GM12878 (cell line): Measurements from ENCODE around the gene MYO7A. TPM values are rescaled to one million over a fixed set of nuclear protein-coding genes. Genes with fewer than 3 reads are reported as not detected.

Experiments
- ATAC-seq: fragments of 200-7000 bp; cut with Tn5 transposase; 3 replicates; pipeline ENCODE4 v1.9.1; 2020; ENCODE audit warnings: mild to moderate bottlenecking, moderate library complexity
- BruUV-seq: library from RNA; stranded (reverse); fragments of 400-500 nt; replicated peaks from 2 replicates; lab custom pipeline; 2021; lab: Mats Ljungman, UMichigan
- CTCF ChIA-PET: fragments of 300-600 bp; sonication (Branson Sonifier 250); formaldehyde crosslinking; extraction: SDS; loops from one replicate; lab custom pipeline; 2021; ENCODE audit warnings: inconsistent platforms; lab: Yijun Ruan, JAX
- POLR2A ChIA-PET: fragments of 350-600 bp; formaldehyde crosslinking; extraction: SDS; loops from one replicate; lab custom pipeline; 2021; ENCODE audit warnings: inconsistent platforms; lab: Charles Lee
- RAD21 ChIA-PET: fragments of 300-600 bp; sonication (Branson Sonifier 250); formaldehyde crosslinking; loops from one replicate; lab custom pipeline; 2023; ENCODE audit warnings: antibody characterized with exemption; ENCODE audit not compliant: unreplicated experiment; lab: Charles Lee
- SMC1A ChIA-PET: fragments of 300-600 bp; sonication (Branson Sonifier 250); formaldehyde crosslinking; loops from one replicate; lab custom pipeline; 2023; ENCODE audit not compliant: unreplicated experiment, uncharacterized antibody; lab: Charles Lee
- DNase-seq: peaks from one replicate; pipeline ENCODE4 v3.0.0-alpha.2; 2011; ENCODE audit warnings: low read depth, low spot score
- FAIRE-seq: peaks from 3 replicates; lab custom pipeline; 2011; peaks lifted over from hg19 to GRCh38; lab: Jason Lieb, UNC
- H2AFZ ChIP-seq: 2 replicates; pipeline ENCODE4 v1.6.0; 2011; ENCODE audit warnings: low read depth, low read length, control low read depth; ENCODE audit not compliant: control insufficient read depth
- H3K27ac ChIP-seq: 2 replicates; pipeline ENCODE4 v1.5.1; 2011; ENCODE audit warnings: control low read depth; ENCODE audit not compliant: control insufficient read depth, insufficient read depth
- H3K27me3 ChIP-seq, 2 experiments: replicated peaks in 1 of 2; 2 replicates each; pipeline versions ENCODE4 v1.6.0 to v1.6.1; 2011; ENCODE audit warnings: low read length in 1 of 2; ENCODE audit not compliant: control insufficient read depth in 2 of 2, insufficient read depth in 2 of 2
- H3K36me3 ChIP-seq, 2 experiments: 2 replicates each; pipeline ENCODE4 v1.5.1; 2011; ENCODE audit warnings: low read length in 1 of 2; ENCODE audit not compliant: control insufficient read depth in 2 of 2, insufficient read depth in 2 of 2
- H3K4me1 ChIP-seq: 2 replicates; pipeline ENCODE4 v1.6.1; 2011; ENCODE audit warnings: mild to moderate bottlenecking, low read length, moderate library complexity, mixed read lengths; ENCODE audit not compliant: control insufficient read depth, insufficient read depth
- H3K4me2 ChIP-seq: 2 replicates; pipeline ENCODE4 v1.6.0; 2011; ENCODE audit warnings: control low read depth; ENCODE audit not compliant: control insufficient read depth, insufficient read depth
- H3K4me3 ChIP-seq: fragments of 200-600 bp; sonication (generic); 2 replicates; pipeline ENCODE4 v1.5.1; 2016
- H3K79me2 ChIP-seq: 2 replicates; pipeline ENCODE4 v1.6.0; 2011; ENCODE audit warnings: low read length; ENCODE audit not compliant: control insufficient read depth, insufficient read depth
- H3K9ac ChIP-seq: 2 replicates; pipeline ENCODE4 v1.8.0; 2011; ENCODE audit warnings: low read length, control low read depth, mixed read lengths; ENCODE audit not compliant: control insufficient read depth, insufficient read depth
- H3K9me3 ChIP-seq: replicated peaks from 3 replicates; pipeline ENCODE4 v1.5.1; 2011; ENCODE audit warnings: mild to moderate bottlenecking, low read length; ENCODE audit not compliant: control insufficient read depth, insufficient read depth
- H4K20me1 ChIP-seq: 2 replicates; pipeline ENCODE4 v1.6.0; 2011; ENCODE audit not compliant: control insufficient read depth, insufficient read depth
- BACH1 ChIP-seq: fragments of 450-650 bp; IDR thresholded peaks from 2 replicates; pipeline ENCODE4 v1.6.1; 2017; ENCODE audit warnings: mild to moderate bottlenecking, borderline replicate concordance
- BRCA1 ChIP-seq: IDR thresholded peaks from 2 replicates; pipeline ENCODE4 v1.6.1; 2011; ENCODE audit warnings: low read depth, low read length, improper control_type of control experiment
- DPF2 ChIP-seq: fragments of 450-650 bp; IDR thresholded peaks from 2 replicates; pipeline ENCODE4 v1.6.1; 2017; ENCODE audit warnings: mild to moderate bottlenecking
- ESRRA ChIP-seq: IDR thresholded peaks from 2 replicates; pipeline ENCODE4 v1.6.1; 2012; ENCODE audit warnings: mild to moderate bottlenecking, low read length, improper control_type of control experiment
- EZH2 ChIP-seq: IDR thresholded peaks from 2 replicates; pipeline ENCODE4 v1.6.1; 2012; ENCODE audit warnings: low read depth, mild to moderate bottlenecking, control low read depth, inconsistent platforms, low read length, borderline replicate concordance; ENCODE audit not compliant: control insufficient read depth
- GATAD2B ChIP-seq: fragments of 450-650 bp; conservative IDR thresholded peaks from 2 replicates; pipeline ENCODE4 v1.6.1; 2017; ENCODE audit warnings: low read depth, mild to moderate bottlenecking, moderate library complexity
- MTA3 ChIP-seq: IDR thresholded peaks from 2 replicates; pipeline ENCODE4 v1.6.1; 2012; ENCODE audit warnings: low read length, inconsistent platforms, borderline replicate concordance
- STAT3 ChIP-seq: IDR thresholded peaks from 2 replicates; pipeline ENCODE4 v1.6.1; 2011; ENCODE audit warnings: low read depth, low read length, improper control_type of control experiment
- YBX1 ChIP-seq: fragments of 450-650 bp; IDR thresholded peaks from 2 replicates; pipeline ENCODE4 v1.6.1; 2016; ENCODE audit warnings: antibody characterized with exemption
- ZNF217 ChIP-seq: fragments of 450-650 bp; IDR thresholded peaks from 2 replicates; pipeline ENCODE4 v1.6.1; 2017; ENCODE audit warnings: antibody characterized with exemption, mild to moderate bottlenecking
- WGBS: methylation state at CpG from one replicate; pipeline ENCODE4 v1.1.6; 2016; ENCODE audit warnings: low lambda C conversion rate; ENCODE audit not compliant: insufficient replicate concordance, insufficient coverage; ENCODE audit errors: missing lambda C conversion rate; 5-methylcytosine and 5-hydroxymethylcytosine counted together
- in situ Hi-C: fragments of 300-500 bp; cut with MboI; formaldehyde crosslinking; loops from 9 replicates; pipeline ENCODE4 v1.14.3; 2018; ENCODE audit warnings: mixed read lengths
- intact Hi-C: fragments of 100-400 bp; cut with micrococcal nuclease; formaldehyde crosslinking; loops from one replicate; pipeline ENCODE4 v1.14.2; 2022; ENCODE audit not compliant: unreplicated experiment
- polyA plus RNA-seq, 11 experiments: library from polyadenylated mRNA; depleted of rRNA in 4 of 11; unstranded in 6 of 11; stranded (reverse) in 5 of 11; fragments of >200 nt; fragmentation: Nextera tagmentation in 4 of 11; fragmentation: Illumina TruSeq in 1 of 11; extraction: Ambion mirVana in 4 of 11; extraction: Trizol in 1 of 11; gene quantifications; 1 replicate in 1 of 11; 2 replicates in 10 of 11; pipeline versions ENCODE4 v1.2.1 to v1.2.3, GENCODE V29; 2011 to 2016; ENCODE audit warnings: inconsistent platforms in 2 of 11, missing spikeins in 2 of 11, low read depth in 1 of 11
- total RNA-seq, 4 experiments: library from RNA; depleted of rRNA in 3 of 4; stranded (reverse); fragments of >200 nt in 3 of 4; fragmentation: Illumina TruSeq in 1 of 4; extraction: Trizol in 1 of 4; gene quantifications; 2 replicates each; pipeline versions ENCODE4 v1.2.1 to v1.2.3, GENCODE V29; 2013 to 2021
- TF ChIP-seq, protein P1 (sequence below): fragments of 450-650 bp; IDR thresholded peaks from 2 replicates; pipeline ENCODE4 v1.6.1; 2017; ENCODE audit warnings: mild to moderate bottlenecking, moderate library complexity

The MYO7A gene
- total and polyA plus RNA-seq, 10 of the 15 experiments (the other 5 are each of a cell fraction or from before 2014, with no cell fraction given): 0.01 to 0.21 (median 0.04) TPM; not detected in 6

GRCh38 chr11:77154381-77155081 is 26.5 kb downstream of the MYO7A start:
- TF ChIP-seq BACH1 (no peak), ZNF217 (no peak), ESRRA (no peak), MTA3 (no peak), EZH2 (no peak), GATAD2B (no peak), DPF2 (no peak), YBX1 (no peak), STAT3 (no peak), BRCA1 (no peak)
- TF ChIP-seq, protein P1, sequence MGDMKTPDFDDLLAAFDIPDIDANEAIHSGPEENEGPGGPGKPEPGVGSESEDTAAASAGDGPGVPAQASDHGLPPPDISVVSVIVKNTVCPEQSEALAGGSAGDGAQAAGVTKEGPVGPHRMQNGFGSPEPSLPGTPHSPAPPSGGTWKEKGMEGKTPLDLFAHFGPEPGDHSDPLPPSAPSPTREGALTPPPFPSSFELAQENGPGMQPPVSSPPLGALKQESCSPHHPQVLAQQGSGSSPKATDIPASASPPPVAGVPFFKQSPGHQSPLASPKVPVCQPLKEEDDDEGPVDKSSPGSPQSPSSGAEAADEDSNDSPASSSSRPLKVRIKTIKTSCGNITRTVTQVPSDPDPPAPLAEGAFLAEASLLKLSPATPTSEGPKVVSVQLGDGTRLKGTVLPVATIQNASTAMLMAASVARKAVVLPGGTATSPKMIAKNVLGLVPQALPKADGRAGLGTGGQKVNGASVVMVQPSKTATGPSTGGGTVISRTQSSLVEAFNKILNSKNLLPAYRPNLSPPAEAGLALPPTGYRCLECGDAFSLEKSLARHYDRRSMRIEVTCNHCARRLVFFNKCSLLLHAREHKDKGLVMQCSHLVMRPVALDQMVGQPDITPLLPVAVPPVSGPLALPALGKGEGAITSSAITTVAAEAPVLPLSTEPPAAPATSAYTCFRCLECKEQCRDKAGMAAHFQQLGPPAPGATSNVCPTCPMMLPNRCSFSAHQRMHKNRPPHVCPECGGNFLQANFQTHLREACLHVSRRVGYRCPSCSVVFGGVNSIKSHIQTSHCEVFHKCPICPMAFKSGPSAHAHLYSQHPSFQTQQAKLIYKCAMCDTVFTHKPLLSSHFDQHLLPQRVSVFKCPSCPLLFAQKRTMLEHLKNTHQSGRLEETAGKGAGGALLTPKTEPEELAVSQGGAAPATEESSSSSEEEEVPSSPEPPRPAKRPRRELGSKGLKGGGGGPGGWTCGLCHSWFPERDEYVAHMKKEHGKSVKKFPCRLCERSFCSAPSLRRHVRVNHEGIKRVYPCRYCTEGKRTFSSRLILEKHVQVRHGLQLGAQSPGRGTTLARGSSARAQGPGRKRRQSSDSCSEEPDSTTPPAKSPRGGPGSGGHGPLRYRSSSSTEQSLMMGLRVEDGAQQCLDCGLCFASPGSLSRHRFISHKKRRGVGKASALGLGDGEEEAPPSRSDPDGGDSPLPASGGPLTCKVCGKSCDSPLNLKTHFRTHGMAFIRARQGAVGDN: no peak
- H4K20me1 ChIP-seq: no peaks in the 10 kb centered on the region
- H3K4me3 ChIP-seq: no peak overlapping the region
- CTCF ChIA-PET: interaction anchor here (0.6 kb wide), 1 partner anchor 33 kb away, joined by 3 read pairs; no protein-coding TSS in a partner anchor
- H3K79me2 ChIP-seq: no peaks in the 10 kb centered on the region
- no peaks in the 10 kb centered on the region for H3K9me3 ChIP-seq
- POLR2A ChIA-PET: no interaction called here
- H3K27me3 ChIP-seq: peaks cover 0 to 2% of the 10 kb centered on the region in 2 experiments; a peak in 1 of 4 replicates
- RAD21 ChIA-PET: no interaction called here
- no peak overlapping the region for H3K9ac ChIP-seq
- no peak for DNase-seq
- H3K36me3 ChIP-seq: no peaks in the 10 kb centered on the region
- BruUV-seq: no TSS peak
- H3K27ac ChIP-seq: no peak overlapping the region
- H3K4me1 ChIP-seq: no peaks in the 10 kb centered on the region; the same call in 1 of the 2 replicates
- SMC1A ChIA-PET: interaction anchor here (0.6 kb wide), 1 partner anchor 841 kb away, joined by 3 read pairs; no protein-coding TSS in a partner anchor
- no peak overlapping the region for H2AFZ ChIP-seq
- FAIRE-seq: no peak
- intact Hi-C loops (no loop called here), in situ Hi-C loops (no loop called here)
- WGBS: 20% methylated on average over 10 of the region's 10 CpGs
- H3K4me2 ChIP-seq: no peak overlapping the region
- ATAC-seq: no peak
